ENCODE results near the gene ICE2.

The ICE2 gene

DNA sequence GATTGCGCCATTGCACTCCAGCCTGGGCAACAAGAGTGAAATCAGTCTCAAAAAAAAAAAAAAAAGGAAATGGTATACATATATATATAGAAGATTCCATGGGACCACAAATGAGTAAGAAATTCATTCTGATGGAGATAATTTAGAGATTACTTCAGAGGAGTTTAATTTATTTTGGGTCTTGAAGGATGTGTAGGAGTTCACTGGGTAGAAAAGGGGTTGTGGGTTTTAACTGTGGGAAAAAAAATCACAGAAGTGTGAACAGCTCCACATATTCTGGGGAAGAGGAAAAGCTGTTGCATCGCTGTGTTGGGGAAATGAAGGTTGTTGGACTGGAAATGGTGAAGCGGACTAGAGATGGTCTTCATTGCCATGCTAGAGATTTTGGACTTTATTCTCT lies 4.1 kb upstream of the ICE2 start:
- H2AFZ ChIP-seq (ENCODE audit: low read depth, low read length): no peak overlapping the region
- H3K79me2 ChIP-seq (ENCODE audit: low read length): peaks cover 9% of the 10 kb centered on the region
- H3K4me3 ChIP-seq (ENCODE audit: low read length): no peak overlapping the region
- H4K20me1 ChIP-seq (ENCODE audit: insufficient read depth, low read length): no peaks in the 10 kb centered on the region
- TF ChIP-seq, protein P1, sequence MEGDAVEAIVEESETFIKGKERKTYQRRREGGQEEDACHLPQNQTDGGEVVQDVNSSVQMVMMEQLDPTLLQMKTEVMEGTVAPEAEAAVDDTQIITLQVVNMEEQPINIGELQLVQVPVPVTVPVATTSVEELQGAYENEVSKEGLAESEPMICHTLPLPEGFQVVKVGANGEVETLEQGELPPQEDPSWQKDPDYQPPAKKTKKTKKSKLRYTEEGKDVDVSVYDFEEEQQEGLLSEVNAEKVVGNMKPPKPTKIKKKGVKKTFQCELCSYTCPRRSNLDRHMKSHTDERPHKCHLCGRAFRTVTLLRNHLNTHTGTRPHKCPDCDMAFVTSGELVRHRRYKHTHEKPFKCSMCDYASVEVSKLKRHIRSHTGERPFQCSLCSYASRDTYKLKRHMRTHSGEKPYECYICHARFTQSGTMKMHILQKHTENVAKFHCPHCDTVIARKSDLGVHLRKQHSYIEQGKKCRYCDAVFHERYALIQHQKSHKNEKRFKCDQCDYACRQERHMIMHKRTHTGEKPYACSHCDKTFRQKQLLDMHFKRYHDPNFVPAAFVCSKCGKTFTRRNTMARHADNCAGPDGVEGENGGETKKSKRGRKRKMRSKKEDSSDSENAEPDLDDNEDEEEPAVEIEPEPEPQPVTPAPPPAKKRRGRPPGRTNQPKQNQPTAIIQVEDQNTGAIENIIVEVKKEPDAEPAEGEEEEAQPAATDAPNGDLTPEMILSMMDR (IDR thresholded peaks at IDR 0.05; ENCODE audit: low read depth, low read length): no peak
- TF ChIP-seq EZH2phosphoT487 (IDR thresholded peaks at IDR 0.05; ENCODE audit: low read depth): no peak
- H3K4me1 ChIP-seq (ENCODE audit: low read length): peaks cover 14% of the 10 kb centered on the region
- no peaks in the 10 kb centered on the region for H3K36me3 ChIP-seq (replicated peaks; ENCODE audit: low read depth, low read length)
- no peaks in the 10 kb centered on the region for H3K9me3 ChIP-seq (ENCODE audit: insufficient read depth, low read length)
- no peak overlapping the region for H3K27ac ChIP-seq (ENCODE audit: low read length)
- no peaks in the 10 kb centered on the region for H3K27me3 ChIP-seq (ENCODE audit: low read depth, low read length)
- no peak overlapping the region for H3K4me2 ChIP-seq (ENCODE audit: low read length)
- H3K9ac ChIP-seq (ENCODE audit: low read length): no peak overlapping the region

GRCh38 chr15:60480888-60481287 lies 1.9 kb upstream of the ICE2 start:
- Histone ChIP-seq H2AFZ (ENCODE audit: low read depth, low read length) (no peak overlapping the region), H3K27me3 (ENCODE audit: low read depth, low read length) (no peaks in the 10 kb centered on the region), H3K4me2 (ENCODE audit: low read length) (no peak overlapping the region), H3K4me1 (ENCODE audit: low read length) (peaks cover 24% of the 10 kb centered on the region), H4K20me1 (ENCODE audit: insufficient read depth, low read length) (no peaks in the 10 kb centered on the region), H3K4me3 (ENCODE audit: low read length) (no peak overlapping the region), H3K9ac (ENCODE audit: low read length) (no peak overlapping the region), H3K27ac (ENCODE audit: low read length) (no peak overlapping the region), H3K36me3 (replicated peaks; ENCODE audit: low read depth, low read length) (peaks cover 8% of the 10 kb centered on the region), H3K9me3 (ENCODE audit: insufficient read depth, low read length) (no peaks in the 10 kb centered on the region), H3K79me2 (ENCODE audit: low read length) (peaks cover 30% of the 10 kb centered on the region)
- TF ChIP-seq, protein P1 (IDR thresholded peaks at IDR 0.05; ENCODE audit: low read depth, low read length): no peak
- TF ChIP-seq EZH2phosphoT487 (IDR thresholded peaks at IDR 0.05; ENCODE audit: low read depth): no peak

GRCh38 chr15:60480149-60480548 lies 1.2 kb upstream of the ICE2 start:
- Histone ChIP-seq H3K36me3 (replicated peaks; ENCODE audit: low read depth, low read length) (peaks cover 8% of the 10 kb centered on the region), H3K4me3 (ENCODE audit: low read length) (peak overlapping the region; percentile 97)

GRCh38 chr15:60479361-60480110 lies 594 bp upstream of the ICE2 start:
- Histone ChIP-seq H3K9me3 (ENCODE audit: insufficient read depth, low read length) (no peaks in the 10 kb centered on the region), H3K36me3 (replicated peaks; ENCODE audit: low read depth, low read length) (peaks cover 11% of the 10 kb centered on the region), H3K4me2 (ENCODE audit: low read length) (peak overlapping the region; percentile 99), H3K4me3 (ENCODE audit: low read length) (peak overlapping the region; percentile 97), H3K4me1 (ENCODE audit: low read length) (peaks cover 24% of the 10 kb centered on the region), H3K9ac (ENCODE audit: low read length) (peak overlapping the region; percentile 99), H3K27ac (ENCODE audit: low read length) (peak overlapping the region; percentile 70), H4K20me1 (ENCODE audit: insufficient read depth, low read length) (no peaks in the 10 kb centered on the region), H2AFZ (ENCODE audit: low read depth, low read length) (peak overlapping the region; percentile 97), H3K79me2 (ENCODE audit: low read length) (peaks cover 30% of the 10 kb centered on the region), H3K27me3 (ENCODE audit: low read depth, low read length) (no peaks in the 10 kb centered on the region)
- TF ChIP-seq EZH2phosphoT487 (IDR thresholded peaks at IDR 0.05; ENCODE audit: low read depth): no peak
- TF ChIP-seq, protein P1 (IDR thresholded peaks at IDR 0.05; ENCODE audit: low read depth, low read length): no peak

More at GRCh38 chr15:60480149-60480548, 1.2 kb upstream of the ICE2 start:
- peaks cover 24% of the 10 kb centered on the region for H3K4me1 ChIP-seq (ENCODE audit: low read length)
- no peaks in the 10 kb centered on the region for H4K20me1 ChIP-seq (ENCODE audit: insufficient read depth, low read length)
- peak overlapping the region; percentile 99 for H3K4me2 ChIP-seq (ENCODE audit: low read length)
- peak overlapping the region; percentile 99 for H3K9ac ChIP-seq (ENCODE audit: low read length)
- TF ChIP-seq EZH2phosphoT487 (IDR thresholded peaks at IDR 0.05; ENCODE audit: low read depth): no peak
- TF ChIP-seq, protein P1 (IDR thresholded peaks at IDR 0.05; ENCODE audit: low read depth, low read length): no peak
- H3K27me3 ChIP-seq (ENCODE audit: low read depth, low read length): no peaks in the 10 kb centered on the region
- peaks cover 30% of the 10 kb centered on the region for H3K79me2 ChIP-seq (ENCODE audit: low read length)
- no peak overlapping the region for H2AFZ ChIP-seq (ENCODE audit: low read depth, low read length)
- no peaks in the 10 kb centered on the region for H3K9me3 ChIP-seq (ENCODE audit: insufficient read depth, low read length)
- H3K27ac ChIP-seq (ENCODE audit: low read length): no peak overlapping the region
